Stimulated activated CD4-positive, alpha-beta T cell treated with anti-CD3 and anti-CD28 coated beads, Interleukin-4, amount 100 ng/mL, for 24 hours (primary cell): ENCODE results near the gene CCDC180.
"Not testable (repeated sequence)": the region's sequence is repeated elsewhere in the genome, so short reads cannot be mapped to it uniquely, and the experiment has no call there.

Experiments
- DNase-seq: peaks from one replicate; pipeline ENCODE4 v3.0.0-alpha.2; 2020

CCDC180 gene

GRCh38 chr9:97311798-97312500 lies 4.5 kb downstream of the CCDC180 start:
- no peak for DNase-seq

- no peak for DNase-seq
Measured at GRCh38 chr9:97312556-97312955, 5.1 kb downstream of the CCDC180 start.

GRCh38 chr9:97313243-97313642 lies 5.8 kb downstream of the CCDC180 start:
- no peak for DNase-seq

- no peak for DNase-seq
Measured at GRCh38 chr9:97313746-97314145, 6.3 kb downstream of the CCDC180 start.

GRCh38 chr9:97314503-97314902 lies 7.0 kb downstream of the CCDC180 start:
- no peak for DNase-seq

GRCh38 chr9:97315550-97315949 lies 8.1 kb downstream of the CCDC180 start:
- no peak for DNase-seq

GRCh38 chr9:97316904-97317303 lies 9.4 kb downstream of the CCDC180 start:
- DNase-seq, result no peak

- no peak for DNase-seq
Measured at GRCh38 chr9:97318433-97318832, 11.0 kb downstream of the CCDC180 start.

- DNase-seq, result no peak
Measured at GRCh38 chr9:97319395-97319794, 11.9 kb downstream of the CCDC180 start.

- DNase-seq, result no peak
Measured at GRCh38 chr9:97320080-97320642, 12.7 kb downstream of the CCDC180 start.

GRCh38 chr9:97321251-97321650 lies 13.8 kb downstream of the CCDC180 start:
- no peak for DNase-seq

- DNase-seq, result no peak
Measured at GRCh38 chr9:97321691-97322090, 14.2 kb downstream of the CCDC180 start.

- no peak for DNase-seq
Measured at GRCh38 chr9:97322105-97322504, 14.6 kb downstream of the CCDC180 start.

- DNase-seq, result no peak
Measured at GRCh38 chr9:97324954-97325353, 17.5 kb downstream of the CCDC180 start.

GRCh38 chr9:97327562-97327961 lies 20.1 kb downstream of the CCDC180 start:
- DNase-seq, result no peak

GRCh38 chr9:97332993-97333392 lies 25.5 kb downstream of the CCDC180 start:
- DNase-seq, result no peak

- DNase-seq, result not testable (repeated sequence)
Measured at GRCh38 chr9:97335622-97336021, 28.2 kb downstream of the CCDC180 start.

- no peak for DNase-seq
Measured at GRCh38 chr9:97348871-97349270, 41.4 kb downstream of the CCDC180 start.

GRCh38 chr9:97349400-97349799 lies 41.9 kb downstream of the CCDC180 start:
- DNase-seq, result no peak

- DNase-seq, result no peak
Measured at GRCh38 chr9:97354637-97355036, 47.2 kb downstream of the CCDC180 start.

- no peak for DNase-seq
Measured at GRCh38 chr9:97357056-97357455, 49.6 kb downstream of the CCDC180 start.
